ENCODE results near the gene FSIP1. TPM values are rescaled to one million over a fixed set of nuclear protein-coding genes. Genes with fewer than 3 reads are reported as not detected.

The FSIP1 gene
- total RNA-seq, 1 donor from 2014 or later, result 2.9 TPM

GRCh38 chr15:39583596-39584265, 198.9 kb downstream of the FSIP1 start:
- Mint-ChIP-seq H3K4me1 (ENCODE audit: unreplicated experiment) (peaks cover 26% of the 10 kb centered on the region), H3K27me3 (peaks cover 30% of the 10 kb centered on the region), H3K4me3 (peak overlapping the region; percentile 95), H3K36me3 (peaks cover 22% of the 10 kb centered on the region), H3K9me3 (no peaks in the 10 kb centered on the region), H3K27ac (no peak overlapping the region)
- peak; percentile 56 for TF ChIP-seq CTCF (conservative IDR thresholded peaks at IDR 0.05)
- DNase-seq (ENCODE audit: extremely low spot score, unreplicated experiment), result no peak

GRCh38 chr15:39582977-39583595, 199.6 kb downstream of the FSIP1 start:
- H3K4me3 Mint-ChIP-seq, result peak overlapping the region; percentile 95
- H3K9me3 Mint-ChIP-seq, result no peaks in the 10 kb centered on the region
- DNase-seq (ENCODE audit: extremely low spot score, unreplicated experiment), result no peak
- peaks cover 36% of the 10 kb centered on the region for H3K27me3 Mint-ChIP-seq
- H3K36me3 Mint-ChIP-seq, result peaks cover 21% of the 10 kb centered on the region
- H3K4me1 Mint-ChIP-seq (ENCODE audit: unreplicated experiment), result peaks cover 29% of the 10 kb centered on the region
- no peak overlapping the region for H3K27ac Mint-ChIP-seq
- TF ChIP-seq CTCF (conservative IDR thresholded peaks at IDR 0.05), result no peak

DNA sequence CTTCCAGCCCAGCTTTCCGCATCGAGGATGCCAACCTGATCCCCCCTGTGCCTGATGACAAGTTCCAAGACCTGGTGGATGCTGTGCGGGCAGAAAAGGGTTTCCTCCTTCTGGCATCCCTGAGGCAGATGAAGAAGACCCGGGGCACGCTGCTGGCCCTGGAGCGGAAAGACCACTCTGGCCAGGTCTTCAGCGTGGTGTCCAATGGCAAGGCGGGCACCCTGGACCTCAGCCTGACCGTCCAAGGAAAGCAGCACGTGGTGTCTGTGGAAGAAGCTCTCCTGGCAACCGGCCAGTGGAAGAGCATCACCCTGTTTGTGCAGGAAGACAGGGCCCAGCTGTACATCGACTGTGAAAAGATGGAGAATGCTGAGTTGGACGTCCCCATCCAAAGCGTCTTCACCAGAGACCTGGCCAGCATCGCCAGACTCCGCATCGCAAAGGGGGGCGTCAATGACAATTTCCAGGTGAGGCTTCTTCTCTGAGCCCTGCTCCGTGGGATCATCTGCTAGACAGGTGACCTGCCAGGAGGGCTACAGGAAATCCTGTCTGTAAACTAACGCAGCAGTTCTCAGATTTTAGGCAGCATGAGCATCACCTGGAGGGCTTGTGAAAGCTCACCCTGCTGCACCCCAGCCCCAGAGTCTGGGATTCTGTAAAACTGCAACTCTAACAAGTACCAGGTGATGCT, 200.2 kb downstream of the FSIP1 start:
- H3K27ac Mint-ChIP-seq, result peak overlapping the region; percentile 53
- no peak for TF ChIP-seq CTCF (conservative IDR thresholded peaks at IDR 0.05)
- peak overlapping the region; percentile 95 for H3K4me3 Mint-ChIP-seq
- H3K4me1 Mint-ChIP-seq (ENCODE audit: unreplicated experiment), result peaks cover 29% of the 10 kb centered on the region
- peaks cover 37% of the 10 kb centered on the region for H3K27me3 Mint-ChIP-seq
- DNase-seq (ENCODE audit: extremely low spot score, unreplicated experiment), result no peak
- H3K36me3 Mint-ChIP-seq, result peaks cover 21% of the 10 kb centered on the region
- no peaks in the 10 kb centered on the region for H3K9me3 Mint-ChIP-seq

DNA sequence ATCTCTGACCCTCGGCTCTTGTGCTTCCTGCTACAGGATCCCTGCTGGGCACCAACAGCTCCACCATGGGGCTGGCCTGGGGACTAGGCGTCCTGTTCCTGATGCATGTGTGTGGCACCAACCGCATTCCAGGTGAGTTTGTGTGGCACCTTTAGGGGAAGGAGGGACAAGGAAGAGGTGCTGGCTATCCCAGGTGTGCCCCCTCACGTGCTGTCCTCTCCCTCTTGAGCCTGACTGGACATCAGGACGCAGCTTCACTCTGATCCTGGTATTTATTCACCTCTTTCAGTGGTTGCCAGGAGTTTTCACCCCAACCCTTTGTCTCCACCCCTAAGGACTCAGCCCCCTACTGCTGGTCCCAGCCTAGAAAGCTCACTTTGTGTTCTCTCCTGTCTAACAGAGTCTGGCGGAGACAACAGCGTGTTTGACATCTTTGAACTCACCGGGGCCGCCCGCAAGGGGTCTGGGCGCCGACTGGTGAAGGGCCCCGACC, 200.8 kb downstream of the FSIP1 start:
- peaks cover 37% of the 10 kb centered on the region for H3K27me3 Mint-ChIP-seq
- TF ChIP-seq CTCF (conservative IDR thresholded peaks at IDR 0.05), result peak; percentile 26
- DNase-seq (ENCODE audit: extremely low spot score, unreplicated experiment), result no peak
- no peaks in the 10 kb centered on the region for H3K9me3 Mint-ChIP-seq
- peaks cover 21% of the 10 kb centered on the region for H3K36me3 Mint-ChIP-seq
- peak overlapping the region; percentile 95 for H3K4me3 Mint-ChIP-seq
- H3K4me1 Mint-ChIP-seq (ENCODE audit: unreplicated experiment), result peaks cover 27% of the 10 kb centered on the region
- peak overlapping the region; percentile 53 for H3K27ac Mint-ChIP-seq

DNA sequence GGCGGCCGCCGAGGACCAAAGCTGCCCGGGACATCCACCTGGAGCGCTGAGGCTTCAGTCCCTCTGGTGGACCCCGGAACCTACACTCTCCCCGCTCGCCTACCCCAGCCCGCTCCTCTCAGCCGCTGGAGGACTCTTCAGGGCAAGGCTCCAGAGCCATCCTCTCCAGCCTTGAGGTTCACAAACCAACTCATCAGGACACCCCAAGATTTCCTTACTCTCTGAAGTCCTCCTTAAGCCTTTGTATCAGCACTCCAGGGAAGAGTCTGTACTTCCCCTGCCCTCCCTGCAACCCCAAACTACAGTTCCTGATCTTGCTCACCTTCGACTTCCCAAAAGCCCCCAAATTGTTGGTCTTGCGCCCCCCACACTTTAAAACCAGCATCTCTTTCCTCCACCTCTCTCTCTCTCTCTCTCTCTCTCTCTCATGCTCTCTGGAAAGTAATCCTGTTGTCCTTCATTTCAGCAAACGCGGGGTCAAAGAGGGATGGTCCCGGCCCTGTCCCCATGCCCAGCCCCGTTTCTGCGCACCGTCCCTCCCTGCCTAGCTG, 201.3 kb downstream of the FSIP1 start:
- no peak for DNase-seq (ENCODE audit: extremely low spot score, unreplicated experiment)
- peaks cover 22% of the 10 kb centered on the region for H3K4me1 Mint-ChIP-seq (ENCODE audit: unreplicated experiment)
- H3K27me3 Mint-ChIP-seq, result peaks cover 40% of the 10 kb centered on the region
- no peak for TF ChIP-seq CTCF (conservative IDR thresholded peaks at IDR 0.05)
- H3K27ac Mint-ChIP-seq, result peak overlapping the region; percentile 53
- H3K36me3 Mint-ChIP-seq, result peaks cover 18% of the 10 kb centered on the region
- H3K9me3 Mint-ChIP-seq, result no peaks in the 10 kb centered on the region
- peak overlapping the region; percentile 95 for H3K4me3 Mint-ChIP-seq
